BJ (cell line): Measurements from ENCODE around the gene CARD19. TPM values are rescaled to one million over a fixed set of nuclear protein-coding genes. Genes with fewer than 3 reads are reported as not detected.
"Not testable (repeated sequence)": the region's sequence is repeated elsewhere in the genome, so short reads cannot be mapped to it uniquely, and the experiment has no call there.

Experiments
- CTCF ChIA-PET: fragments of 350-600 bp; formaldehyde crosslinking; extraction: SDS; loops from one replicate; lab custom pipeline; 2021; ENCODE audit warnings: antibody characterized with exemption, inconsistent platforms; lab: Yijun Ruan, JAX
- POLR2A ChIA-PET: fragments of 300-600 bp; sonication (Branson Sonifier 250); formaldehyde crosslinking; extraction: SDS; loops from one replicate; lab custom pipeline; 2021; ENCODE audit warnings: antibody characterized with exemption; lab: Charles Lee
- DNase-seq: peaks from one replicate; pipeline ENCODE4 v3.0.0-alpha.2; 2011; ENCODE audit warnings: low read depth
- H3K27me3 ChIP-seq: 2 replicates; pipeline ENCODE4 v1.6.0; 2011; ENCODE audit warnings: low read length; ENCODE audit not compliant: control insufficient read depth, insufficient read depth
- H3K36me3 ChIP-seq: 2 replicates; pipeline ENCODE4 v1.5.1; 2011; ENCODE audit warnings: low read length; ENCODE audit not compliant: control insufficient read depth, insufficient read depth
- H3K4me3 ChIP-seq: 2 replicates; pipeline ENCODE4 v1.5.1; 2011; ENCODE audit warnings: low read depth, mild to moderate bottlenecking, control low read depth, low read length
- polyA plus RNA-seq: library from polyadenylated mRNA; depleted of rRNA; stranded (reverse); fragments of >200 nt; gene quantifications from 2 replicates; pipeline ENCODE4 v1.2.3, GENCODE V29; 2011
- TF ChIP-seq, protein P1 (sequence below): IDR thresholded peaks from 2 replicates; pipeline ENCODE4 v1.5.1; 2011; ENCODE audit warnings: low read depth, mild to moderate bottlenecking, control low read depth, inconsistent platforms, low read length, moderate library complexity; ENCODE audit not compliant: insufficient read depth

Gene CARD19
- polyA plus RNA-seq, 1 experiment, result 69.3 TPM

DNA sequence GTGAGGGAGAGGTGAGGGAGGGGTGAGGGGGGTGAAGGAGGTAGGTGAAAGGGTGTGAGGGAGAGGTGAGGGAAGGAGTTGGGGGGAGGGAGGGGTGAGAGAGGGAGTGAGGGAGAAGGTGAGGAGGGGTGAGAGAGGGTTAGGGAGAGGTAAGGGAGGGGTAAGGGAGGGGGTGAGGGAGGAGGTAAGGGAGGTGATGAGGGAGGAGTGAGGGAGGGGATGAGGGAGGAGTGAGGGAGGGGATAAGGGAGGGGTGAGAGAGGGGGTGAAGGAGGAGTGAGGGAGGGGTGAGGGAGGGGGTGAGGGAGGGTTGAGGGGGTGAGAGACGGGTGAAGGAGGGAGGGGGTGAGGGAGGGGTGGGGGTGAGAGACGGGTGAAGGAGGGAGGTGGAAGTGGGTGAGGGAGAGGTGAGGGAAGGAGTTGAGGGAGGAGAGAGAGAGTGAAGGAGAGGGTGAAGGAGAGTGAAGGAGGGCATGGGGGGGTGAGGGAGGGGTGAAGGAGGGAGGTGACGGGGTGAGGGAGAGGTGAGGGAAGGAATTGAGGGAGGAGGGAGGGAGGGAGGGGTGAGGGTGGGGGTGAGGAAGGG lies 19.6 kb downstream of the CARD19 start:
- H3K27me3 ChIP-seq, result no peaks in the 10 kb centered on the region
- CTCF ChIA-PET, result interaction anchor here (0.6 kb wide), 1 partner anchor 111 kb away, joined by 5 read pairs; no protein-coding TSS in a partner anchor
- peaks cover 16% of the 10 kb centered on the region for H3K36me3 ChIP-seq
- POLR2A ChIA-PET, result interaction anchor here (0.5 to 0.9 kb wide), 2 partner anchors 9 to 331 kb away, joined by 3 to 9 read pairs; no protein-coding TSS in a partner anchor
- TF ChIP-seq, protein P1, sequence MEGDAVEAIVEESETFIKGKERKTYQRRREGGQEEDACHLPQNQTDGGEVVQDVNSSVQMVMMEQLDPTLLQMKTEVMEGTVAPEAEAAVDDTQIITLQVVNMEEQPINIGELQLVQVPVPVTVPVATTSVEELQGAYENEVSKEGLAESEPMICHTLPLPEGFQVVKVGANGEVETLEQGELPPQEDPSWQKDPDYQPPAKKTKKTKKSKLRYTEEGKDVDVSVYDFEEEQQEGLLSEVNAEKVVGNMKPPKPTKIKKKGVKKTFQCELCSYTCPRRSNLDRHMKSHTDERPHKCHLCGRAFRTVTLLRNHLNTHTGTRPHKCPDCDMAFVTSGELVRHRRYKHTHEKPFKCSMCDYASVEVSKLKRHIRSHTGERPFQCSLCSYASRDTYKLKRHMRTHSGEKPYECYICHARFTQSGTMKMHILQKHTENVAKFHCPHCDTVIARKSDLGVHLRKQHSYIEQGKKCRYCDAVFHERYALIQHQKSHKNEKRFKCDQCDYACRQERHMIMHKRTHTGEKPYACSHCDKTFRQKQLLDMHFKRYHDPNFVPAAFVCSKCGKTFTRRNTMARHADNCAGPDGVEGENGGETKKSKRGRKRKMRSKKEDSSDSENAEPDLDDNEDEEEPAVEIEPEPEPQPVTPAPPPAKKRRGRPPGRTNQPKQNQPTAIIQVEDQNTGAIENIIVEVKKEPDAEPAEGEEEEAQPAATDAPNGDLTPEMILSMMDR, result no peak
- H3K4me3 ChIP-seq, result no peak overlapping the region
- no peak for DNase-seq

DNA sequence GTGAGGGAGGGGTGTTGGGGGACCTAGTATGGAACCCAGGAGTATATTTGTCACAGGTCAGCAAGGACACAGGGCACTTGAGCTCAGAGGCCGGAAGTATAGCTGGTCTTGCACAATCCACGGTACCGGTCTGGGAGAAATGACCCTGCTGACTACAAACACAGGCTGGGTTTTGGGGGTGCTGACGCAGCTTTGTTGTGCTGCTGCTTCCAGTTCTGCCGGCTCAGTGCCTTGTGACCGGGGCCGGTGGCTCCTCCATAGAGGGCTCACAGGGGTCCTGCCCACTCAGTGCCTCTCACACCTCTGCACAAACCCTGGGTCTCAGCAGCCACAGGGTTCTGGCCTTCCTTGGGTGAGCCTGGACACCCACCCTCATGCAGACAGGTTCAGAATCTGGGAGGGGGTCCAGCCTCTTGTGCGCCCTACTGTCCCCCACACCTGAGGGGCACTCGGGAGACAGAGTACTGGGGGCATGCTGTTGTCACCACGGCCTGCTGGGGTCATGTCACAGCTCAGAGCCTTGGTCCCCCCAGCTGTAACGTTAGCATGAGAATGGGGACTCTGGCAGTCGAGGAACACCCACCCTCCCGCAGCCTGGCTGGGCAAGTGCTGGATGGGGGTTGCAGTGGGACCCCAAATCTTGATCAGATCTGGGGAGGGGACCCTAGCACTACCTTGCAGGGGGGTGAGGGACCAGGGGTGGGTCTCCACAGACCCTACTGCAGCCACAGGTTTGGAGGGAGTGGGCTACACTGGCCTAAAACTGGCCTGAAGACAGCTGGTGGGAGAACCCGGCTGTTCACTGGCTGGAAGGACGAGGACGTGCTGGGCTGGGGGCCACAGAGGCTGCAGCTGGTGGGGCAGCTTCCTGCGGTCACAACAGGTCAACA lies 20.3 kb downstream of the CARD19 start:
- POLR2A ChIA-PET, result interaction anchor here (0.5 to 0.9 kb wide), 2 partner anchors 10 to 330 kb away, joined by 3 to 9 read pairs; no protein-coding TSS in a partner anchor
- Histone ChIP-seq H3K27me3 (no peaks in the 10 kb centered on the region), H3K36me3 (peaks cover 11% of the 10 kb centered on the region), H3K4me3 (no peak overlapping the region)
- CTCF ChIA-PET, result interaction anchor here (0.6 to 1.2 kb wide), 2 partner anchors 17 to 111 kb away, joined by 3 to 5 read pairs; no protein-coding TSS in a partner anchor
- TF ChIP-seq, protein P1, result no peak
- no peak for DNase-seq

DNA sequence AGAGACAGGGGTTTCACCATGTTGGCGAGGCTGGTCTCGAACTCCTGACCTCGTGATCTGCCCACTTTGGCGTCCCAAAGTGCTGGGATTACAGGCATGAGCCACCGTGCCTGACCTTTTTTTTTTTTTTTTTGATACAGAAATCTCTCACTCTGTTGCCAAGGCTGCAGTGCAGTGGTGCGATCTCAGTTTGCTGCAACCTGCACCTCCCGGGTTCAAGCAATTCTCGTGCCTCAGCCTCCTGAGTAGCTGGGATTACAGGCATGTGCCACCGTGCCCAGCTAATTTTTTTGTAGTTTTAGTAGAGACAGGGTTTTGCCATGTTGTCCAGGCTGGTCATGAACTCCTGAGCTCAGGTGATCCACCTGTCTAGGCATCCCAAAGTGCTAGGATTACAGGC lies 21.5 kb downstream of the CARD19 start:
- POLR2A ChIA-PET, H3K27me3 ChIP-seq, H3K4me3 ChIP-seq, DNase-seq, H3K36me3 ChIP-seq: not testable (repeated sequence)
- CTCF ChIA-PET, result interaction anchor here (0.7 to 1.2 kb wide), 2 partner anchors 12 to 16 kb away, joined by 3 read pairs; no protein-coding TSS in a partner anchor

DNA sequence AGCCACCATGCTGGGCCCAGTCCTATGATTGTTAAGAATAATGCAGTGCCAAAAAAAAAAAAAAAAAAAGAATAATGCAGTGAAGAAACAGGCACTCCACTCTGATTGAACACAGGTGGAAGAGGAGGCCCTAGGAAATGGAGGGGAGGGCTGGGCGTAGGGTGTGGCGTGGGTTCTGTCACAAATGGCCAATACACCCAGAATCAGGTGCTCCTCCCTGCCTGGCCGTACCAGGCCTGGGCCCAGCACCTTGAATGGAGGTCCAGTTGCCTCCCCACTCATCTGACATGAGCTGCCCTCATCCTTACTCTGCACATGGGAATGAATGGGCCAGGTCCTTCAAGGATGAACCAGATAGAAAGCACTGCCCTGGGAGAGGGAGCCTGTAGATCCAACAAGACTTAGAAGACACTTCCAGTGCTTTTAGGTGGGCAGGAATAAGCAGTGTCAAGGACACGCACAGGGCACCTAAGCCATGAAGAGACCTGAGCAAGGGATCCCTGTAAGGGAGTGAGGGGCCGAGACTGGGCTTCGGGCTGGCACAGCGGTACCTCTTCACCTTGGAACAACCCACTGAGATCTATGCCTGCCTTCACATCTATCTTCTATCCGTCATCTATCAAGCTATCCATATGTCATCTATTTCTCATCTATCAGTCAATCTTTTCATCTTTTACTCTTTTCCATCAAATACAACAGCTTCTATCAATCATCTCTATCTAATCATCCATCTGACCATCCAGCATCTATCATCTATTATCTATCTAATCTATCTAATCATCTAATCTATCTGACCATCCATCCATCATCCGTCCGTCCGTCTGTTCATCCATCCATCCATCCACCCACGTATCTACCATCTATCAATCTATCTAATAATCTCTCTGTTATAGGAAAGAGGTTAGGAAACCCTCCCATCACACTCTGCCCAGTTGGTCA lies 22.2 kb downstream of the CARD19 start:
- CTCF ChIA-PET, result interaction anchor here (0.7 to 3.5 kb wide), 6 partner anchors 9 to 36 kb away, joined by 3 to 29 read pairs (median 3); no protein-coding TSS in a partner anchor
- POLR2A ChIA-PET, result interaction anchor here (0.6 kb wide), 1 partner anchor 17 kb away, joined by 3 read pairs; no protein-coding TSS in a partner anchor
- DNase-seq, result no peak
- Histone ChIP-seq H3K4me3 (no peak overlapping the region), H3K27me3 (no peaks in the 10 kb centered on the region), H3K36me3 (peaks cover 9% of the 10 kb centered on the region)
- TF ChIP-seq, protein P1, result no peak
